Mucosa of gallbladder (tissue), 1 donor: ENCODE data around the gene EZH1. TPM values are rescaled to one million over a fixed set of nuclear protein-coding genes. Genes with fewer than 3 reads are reported as not detected.

ENCODE experiments used
- DNase-seq: peaks from one replicate; pipeline ENCODE4 v3.0.0-alpha.2; 2020; ENCODE audit warnings: low spot score
- total RNA-seq: library from RNA; stranded (reverse); gene quantifications from one replicate; pipeline ENCODE4 v1.2.1, GENCODE V29; 2021
- donor health status: DM: no; HTN: no; CAD: no.

EZH1 gene
- 50.4 TPM for total RNA-seq

- peak; percentile 89 for DNase-seq
Measured at GRCh38 chr17:42744806-42745617, at the start of gene EZH1. TSS of gene EZH1 (minus strand) at chr17:42745040. CDS start at chr17:42728941, 16,099 bp downstream.

GRCh38 chr17:42792545-42792944 is 47.7 kb upstream of the EZH1 start:
- DNase-seq = no peak

- DNase-seq = no peak
Measured at GRCh38 chr17:42791948-42792347, 47.1 kb upstream of the EZH1 start.

- no peak for DNase-seq
Measured at GRCh38 chr17:42787266-42787665, 42.4 kb upstream of the EZH1 start.

- DNase-seq = no peak
Measured at GRCh38 chr17:42784811-42785592, 40.2 kb upstream of the EZH1 start.

GRCh38 chr17:42784409-42784808 is 39.6 kb upstream of the EZH1 start:
- no peak for DNase-seq

- DNase-seq = no peak
Measured at GRCh38 chr17:42783791-42784138, 38.9 kb upstream of the EZH1 start.

- DNase-seq = no peak
Measured at GRCh38 chr17:42783062-42783790, 38.4 kb upstream of the EZH1 start.

GRCh38 chr17:42782166-42783061 is 37.6 kb upstream of the EZH1 start:
- DNase-seq = no peak

- DNase-seq = no peak
Measured at GRCh38 chr17:42781639-42782165, 36.9 kb upstream of the EZH1 start.

- no peak for DNase-seq
Measured at GRCh38 chr17:42780851-42781638, 36.2 kb upstream of the EZH1 start.

- no peak for DNase-seq
Measured at GRCh38 chr17:42779936-42780850, 35.4 kb upstream of the EZH1 start, which contains the start of gene WNK4. TSS of gene WNK4 (plus strand) at chr17:42780610. CDS start at chr17:42780699, 89 bp downstream.

GRCh38 chr17:42779304-42779935 is 34.6 kb upstream of the EZH1 start:
- DNase-seq = no peak

- DNase-seq = no peak
Measured at GRCh38 chr17:42778570-42778969, 33.7 kb upstream of the EZH1 start.

- no peak for DNase-seq
Measured at GRCh38 chr17:42775534-42776098, 30.8 kb upstream of the EZH1 start.

GRCh38 chr17:42774066-42774745 is 29.4 kb upstream of the EZH1 start:
- DNase-seq = no peak

- peak; percentile 81 for DNase-seq
Measured at GRCh38 chr17:42773290-42774035, 28.6 kb upstream of the EZH1 start, which contains the start of gene VPS25. TSS of gene VPS25 (plus strand) at chr17:42773449. CDS start at chr17:42773476, 27 bp downstream.
